Stimulated activated CD4-positive, alpha-beta T cell treated with anti-CD3 and anti-CD28 coated beads, Interleukin-2, amount 100 ng/mL, for 4 hours (primary cell): ENCODE results near the gene ARHGAP22.

Experiments
- DNase-seq: peaks from one replicate; pipeline ENCODE4 v3.0.0-alpha.2; 2020; ENCODE audit warnings: low read depth

Gene ARHGAP22

DNA sequence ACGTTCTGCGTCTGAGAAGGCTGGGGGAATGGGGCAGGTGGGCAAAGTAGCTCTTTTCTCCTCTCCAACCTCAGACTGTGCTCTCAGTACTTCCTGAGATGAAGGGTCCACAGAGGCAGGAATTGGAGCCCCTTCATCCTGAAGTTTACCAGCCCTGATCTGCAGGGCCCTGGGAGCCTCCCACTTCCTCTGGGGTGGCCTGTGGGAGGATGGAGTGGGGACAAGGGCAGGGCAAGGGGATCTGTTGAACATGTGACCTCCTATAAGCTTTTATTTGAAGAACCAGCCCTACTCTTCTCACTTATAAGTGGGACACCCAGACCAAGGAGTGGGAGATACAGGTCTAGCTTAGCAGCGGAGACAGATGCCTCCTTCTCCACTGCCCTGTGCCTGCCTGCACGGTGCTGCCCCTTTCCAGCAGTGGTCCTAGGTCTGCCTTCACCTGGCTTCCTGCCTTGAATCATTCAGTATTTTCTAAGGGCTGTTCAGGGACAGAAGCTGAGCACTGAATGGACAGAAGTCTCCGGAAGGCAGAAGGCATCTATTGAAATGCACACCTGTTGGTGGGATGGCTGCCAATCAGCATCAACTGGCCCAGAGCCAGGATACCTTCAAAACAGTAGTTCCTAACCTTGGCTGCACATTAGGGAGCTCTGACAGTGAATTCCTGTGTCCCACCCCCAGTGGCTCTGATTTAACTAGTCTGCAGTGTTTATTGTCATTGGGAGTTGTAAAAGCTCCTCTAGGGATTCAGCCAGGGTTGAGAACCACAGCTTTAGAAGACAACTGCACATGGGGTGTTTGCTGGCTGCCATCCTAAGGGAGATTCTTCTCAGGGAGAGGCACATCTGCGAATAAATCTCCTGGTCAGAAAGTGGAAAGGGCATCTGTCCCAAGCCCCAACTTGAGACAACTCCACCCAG, 2.7 kb upstream of the ARHGAP22 start:
- DNase-seq, result no peak

DNA sequence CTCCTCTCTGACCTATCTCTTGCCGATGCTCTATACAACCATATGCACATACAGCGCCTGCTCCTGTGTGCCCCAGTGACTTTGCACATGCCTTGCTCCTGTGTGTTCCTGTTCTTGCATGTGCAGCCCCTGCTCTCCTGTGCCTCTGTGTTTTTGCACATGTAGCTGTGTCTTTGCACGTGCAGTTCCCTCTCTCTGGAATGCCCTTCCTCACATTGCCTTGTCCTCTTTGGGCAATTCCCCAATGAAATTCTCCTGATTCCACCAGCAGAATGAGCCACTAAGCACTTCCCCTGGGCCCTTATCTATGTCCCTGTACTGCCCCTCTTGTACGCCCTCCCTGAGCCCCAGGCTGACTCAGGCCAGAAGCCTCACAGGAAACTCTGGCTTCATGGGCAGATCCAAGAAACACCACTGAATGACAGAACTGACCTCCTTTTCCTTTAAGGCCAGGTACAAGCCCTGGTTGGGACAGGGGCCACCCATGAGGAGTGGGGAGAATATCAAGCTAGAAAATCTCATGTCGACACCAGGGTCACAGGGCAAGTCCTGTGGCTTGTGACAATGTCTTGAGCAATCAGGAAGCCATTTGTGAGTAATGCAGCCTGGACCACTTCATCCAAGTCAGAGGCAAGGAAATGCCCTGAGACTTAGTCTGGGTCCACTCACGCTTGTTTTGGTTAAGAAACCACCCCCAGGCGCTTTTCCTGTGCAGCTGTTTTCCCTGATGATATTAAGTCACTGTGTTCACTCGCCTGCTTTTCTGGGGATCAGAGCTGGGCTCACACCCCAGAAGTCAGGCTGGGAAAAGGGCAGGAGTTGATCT, 1.9 kb upstream of the ARHGAP22 start:
- DNase-seq, result no peak

DNA sequence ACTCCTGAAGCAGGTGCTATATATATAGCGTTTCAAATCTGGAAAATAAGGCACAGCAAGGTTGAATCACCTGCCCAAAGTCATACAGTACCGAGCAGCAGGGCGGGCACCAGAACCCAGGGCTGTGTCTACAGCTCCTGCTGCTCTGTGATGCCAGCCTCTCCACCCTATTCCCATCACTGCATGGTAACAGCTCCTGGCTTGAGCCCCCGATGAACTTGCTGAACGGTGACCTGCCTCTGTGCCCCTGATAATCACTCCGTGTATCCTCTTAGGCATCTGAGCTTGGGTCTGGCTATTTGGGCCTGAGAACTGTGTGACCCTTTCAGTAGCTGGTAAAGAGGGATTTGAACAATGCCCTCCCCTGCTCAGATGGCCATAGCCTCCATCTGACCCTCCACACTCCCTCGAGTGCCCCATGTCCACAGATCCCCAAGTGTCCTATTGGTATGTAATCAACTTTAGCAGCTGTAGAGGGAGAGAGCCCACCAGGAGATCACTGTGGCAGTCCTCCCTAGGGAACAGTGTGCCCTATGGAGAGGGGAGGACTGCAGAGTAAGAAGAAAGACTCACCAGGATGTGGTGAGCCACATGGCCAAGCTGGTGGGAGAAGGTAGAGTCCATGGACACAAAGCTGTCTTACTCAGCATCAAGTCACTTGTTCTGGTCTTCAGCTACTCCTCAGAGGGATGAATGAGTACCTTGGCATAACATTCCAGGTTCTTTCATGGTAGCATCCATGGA, 1.1 kb upstream of the ARHGAP22 start:
- no peak for DNase-seq

DNA sequence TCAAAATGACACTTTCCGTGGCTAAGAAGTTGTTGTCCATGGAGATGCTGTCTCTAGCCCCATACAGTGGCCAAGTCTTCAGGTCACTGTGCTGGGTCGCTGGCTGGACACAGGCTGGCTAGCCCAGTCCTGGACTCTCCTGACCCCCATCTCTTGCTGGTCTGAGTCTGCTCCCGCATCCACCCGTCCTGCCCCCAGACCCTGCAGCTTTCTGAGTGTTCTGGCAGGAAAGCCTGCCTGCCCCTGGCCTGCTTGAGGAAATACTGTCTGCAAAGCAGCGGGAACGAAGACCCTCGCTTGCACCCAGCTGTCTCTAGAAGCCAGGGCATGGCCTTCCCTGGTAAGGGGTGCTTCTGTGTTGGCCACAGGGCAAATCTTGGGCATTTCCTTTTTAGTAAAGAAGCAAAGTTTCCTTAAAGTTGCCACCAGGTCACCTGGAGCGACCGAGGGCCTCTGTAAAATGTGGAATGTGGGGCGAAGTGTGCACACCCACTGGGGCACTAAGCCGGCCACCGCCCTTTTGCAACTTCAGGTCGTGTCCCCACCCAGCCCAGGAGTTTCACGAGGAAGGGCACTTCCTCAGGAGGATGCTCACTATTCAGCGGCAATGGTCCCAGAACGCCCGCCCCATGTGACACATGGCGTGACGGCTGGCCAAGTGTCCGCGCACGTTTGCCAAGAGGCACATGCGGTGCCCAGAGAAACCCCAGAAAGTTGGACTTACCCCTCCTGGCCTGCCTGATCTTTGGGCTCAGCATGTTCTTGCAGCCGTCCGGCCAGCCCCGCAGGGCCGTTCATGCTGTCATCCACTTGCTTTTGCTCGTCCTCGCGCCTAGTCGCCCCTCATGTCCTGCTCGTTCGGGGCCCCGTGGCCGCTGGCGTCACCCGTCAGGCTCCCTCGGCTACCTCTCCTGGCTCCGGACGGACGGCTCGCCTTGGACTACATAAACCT, 558 bp downstream of the ARHGAP22 start:
- DNase-seq, result no peak

DNA sequence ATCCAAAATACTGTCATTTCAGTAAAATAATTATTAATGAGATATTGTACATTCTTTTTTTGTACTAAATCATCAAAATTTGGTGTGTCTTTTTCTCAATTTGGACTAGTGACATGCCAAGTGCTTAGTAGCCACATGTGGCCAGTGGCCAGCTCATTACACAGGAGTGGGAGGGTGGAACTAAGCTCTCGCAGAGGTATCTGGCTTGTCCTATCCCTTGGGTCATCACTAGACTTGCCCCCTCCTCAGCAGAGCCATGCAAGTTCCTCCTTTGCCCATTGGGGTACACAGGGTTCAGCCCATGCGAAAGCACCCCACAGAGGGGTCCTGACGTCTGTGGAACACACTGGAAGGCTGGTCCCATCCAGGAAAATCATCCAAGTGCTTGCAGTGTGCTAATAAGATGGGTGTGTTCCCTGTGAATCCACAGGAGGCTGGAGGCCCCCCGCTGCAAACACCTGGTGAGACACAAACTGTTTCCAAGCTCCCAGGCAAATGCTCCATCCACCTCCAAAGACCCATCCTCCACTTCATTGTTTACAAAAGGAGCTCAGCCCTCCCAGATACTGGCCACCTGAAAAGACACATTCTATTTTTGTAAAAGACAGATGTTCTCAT, 1.3 kb downstream of the ARHGAP22 start:
- no peak for DNase-seq

DNA sequence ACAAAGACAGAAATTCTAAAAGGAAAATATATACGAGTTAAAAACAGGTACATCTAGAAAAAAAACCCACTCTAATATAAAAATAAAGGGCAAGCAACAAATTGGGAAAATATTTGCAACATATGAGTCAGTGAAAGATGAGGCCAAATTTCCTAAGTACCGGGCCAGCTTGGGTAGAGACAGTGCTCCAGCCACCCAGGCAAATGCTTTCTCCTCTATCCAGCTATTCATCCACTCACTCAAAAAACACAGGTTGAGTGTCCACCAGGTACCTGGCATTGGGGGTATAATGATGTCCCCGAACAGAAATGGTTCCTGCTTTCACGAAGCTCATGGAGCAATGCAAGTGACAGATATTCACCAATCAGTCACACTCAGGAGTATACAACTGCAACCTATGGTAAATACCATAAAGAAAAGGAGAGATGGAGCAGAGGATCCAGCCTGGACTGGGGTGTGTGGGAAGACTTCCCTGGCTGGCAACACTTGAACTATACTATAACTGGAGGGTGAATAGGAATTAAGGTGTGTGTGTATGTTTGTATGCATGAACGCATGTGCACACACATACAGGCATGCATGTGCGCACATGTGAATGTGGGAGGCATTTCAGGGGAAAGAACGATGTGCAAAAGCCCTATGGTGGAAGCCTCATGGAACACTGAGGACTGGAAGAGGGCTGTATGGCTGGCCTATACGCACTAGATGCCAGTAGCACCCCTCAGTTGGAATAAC, 2.3 kb downstream of the ARHGAP22 start:
- no peak for DNase-seq

DNA sequence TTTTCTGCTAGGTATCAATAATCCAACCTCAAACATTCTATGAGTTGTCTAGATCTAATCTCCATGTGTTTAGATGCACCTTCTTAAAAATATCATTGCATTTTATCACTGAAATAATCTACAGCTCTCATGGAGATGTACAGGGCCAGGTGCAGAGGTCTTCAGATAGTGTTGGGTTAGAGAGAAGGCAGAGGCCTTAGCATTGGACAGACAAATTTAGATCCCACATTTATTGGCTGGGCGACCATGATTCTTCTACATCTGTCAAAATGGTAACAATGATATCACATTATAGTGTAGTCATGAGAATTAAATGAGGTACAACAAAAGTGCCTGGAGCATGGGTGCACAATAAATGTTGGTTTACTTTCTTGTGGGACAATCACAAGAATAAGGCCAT, 3.1 kb downstream of the ARHGAP22 start:
- no peak for DNase-seq

DNA sequence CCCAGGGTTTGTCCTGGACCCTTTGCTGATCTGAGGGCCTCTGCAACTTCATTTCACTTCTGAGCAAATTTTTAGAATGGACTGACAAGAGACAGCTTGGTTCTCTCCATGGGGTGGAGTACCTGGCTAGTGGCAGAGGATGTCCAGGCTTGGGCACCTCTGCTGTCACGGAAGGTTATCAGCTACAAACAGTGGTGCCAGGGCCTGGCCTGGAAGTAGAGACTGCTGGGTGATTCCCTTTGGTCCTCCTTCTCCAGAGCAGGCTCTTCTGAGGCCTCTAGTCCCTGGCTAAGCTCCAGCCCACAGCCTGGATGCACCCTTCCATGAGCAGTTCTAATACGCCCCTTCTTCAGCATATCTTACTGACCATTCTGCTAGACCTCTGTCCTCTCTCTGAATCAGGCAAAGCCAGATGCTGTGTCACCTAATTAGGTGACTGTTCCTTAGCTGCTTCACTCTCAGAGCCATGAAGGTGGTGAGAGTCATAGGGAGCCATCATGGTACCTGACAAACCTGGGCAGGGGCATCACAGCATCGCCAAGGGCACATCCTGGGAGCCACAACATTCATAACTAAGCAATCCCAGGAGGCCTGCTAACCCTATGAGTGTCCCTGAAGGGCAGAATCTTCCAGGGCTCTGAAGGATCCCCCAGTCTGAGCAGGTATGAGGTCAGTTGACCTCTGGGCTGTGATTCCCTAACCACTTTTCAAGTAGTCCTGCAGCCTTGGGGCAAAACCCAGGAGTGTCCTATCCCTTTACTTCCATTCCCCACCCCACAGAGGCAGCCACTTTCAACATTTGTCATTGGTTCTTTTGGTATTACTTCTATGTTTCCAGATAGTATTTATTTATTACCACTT, 4.0 kb downstream of the ARHGAP22 start:
- no peak for DNase-seq

DNA sequence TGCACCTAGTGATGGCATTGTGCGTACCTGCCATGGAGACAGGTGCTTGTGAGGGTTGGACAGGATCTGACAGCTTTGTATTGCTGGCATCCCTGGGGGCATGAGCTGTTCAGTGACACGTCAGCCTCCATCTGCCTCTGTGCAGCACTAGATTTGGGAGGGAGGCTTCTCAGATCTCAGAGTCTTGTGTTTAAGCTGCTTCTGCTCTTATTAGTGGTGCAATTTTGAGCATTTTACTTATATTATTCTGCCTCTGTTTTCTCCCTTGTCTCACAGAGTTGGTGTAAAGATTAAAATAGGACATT, 5.1 kb downstream of the ARHGAP22 start:
- DNase-seq, result no peak

DNA sequence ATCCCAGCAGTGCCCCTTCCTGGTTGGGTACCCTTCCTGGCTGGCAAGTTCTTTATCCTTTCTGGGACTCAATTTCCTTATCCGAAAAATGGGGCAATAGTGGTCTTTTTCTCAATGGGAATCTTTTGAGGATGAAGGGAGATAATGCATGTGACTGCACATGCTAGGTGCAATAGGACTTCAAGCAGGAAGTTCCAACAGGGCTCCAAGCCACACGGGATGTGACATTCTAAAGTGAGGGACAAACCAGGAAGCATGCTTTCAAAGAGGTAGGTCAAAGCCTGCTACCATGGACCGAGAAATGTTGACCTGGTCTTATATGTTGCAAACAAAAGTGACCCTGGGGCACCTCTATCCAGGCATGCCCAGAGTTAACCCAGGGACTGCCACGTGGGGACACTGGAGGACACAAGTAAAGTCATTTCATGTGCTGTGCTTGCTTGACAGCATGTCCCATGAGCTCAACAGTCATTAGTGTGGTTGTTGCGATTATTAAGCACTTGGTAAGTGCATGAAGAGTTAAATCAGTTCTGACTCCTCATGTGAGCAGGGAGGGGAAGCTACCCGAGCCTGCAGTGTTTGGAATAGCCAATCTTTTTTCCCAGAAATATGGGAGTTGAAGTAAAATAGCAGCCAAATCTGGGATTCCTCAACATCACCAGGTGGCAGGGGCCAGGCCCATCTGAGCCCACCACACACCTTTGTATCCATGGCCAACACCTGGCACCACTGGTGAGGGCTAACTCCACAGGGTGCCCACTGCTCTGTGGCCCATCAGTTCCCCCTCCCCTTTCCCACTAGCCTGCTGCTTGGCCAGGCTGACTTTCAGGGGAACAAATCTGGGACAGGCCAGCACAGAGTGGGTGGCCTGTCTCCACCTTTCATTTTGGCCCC, 5.7 kb downstream of the ARHGAP22 start:
- DNase-seq, result no peak

DNA sequence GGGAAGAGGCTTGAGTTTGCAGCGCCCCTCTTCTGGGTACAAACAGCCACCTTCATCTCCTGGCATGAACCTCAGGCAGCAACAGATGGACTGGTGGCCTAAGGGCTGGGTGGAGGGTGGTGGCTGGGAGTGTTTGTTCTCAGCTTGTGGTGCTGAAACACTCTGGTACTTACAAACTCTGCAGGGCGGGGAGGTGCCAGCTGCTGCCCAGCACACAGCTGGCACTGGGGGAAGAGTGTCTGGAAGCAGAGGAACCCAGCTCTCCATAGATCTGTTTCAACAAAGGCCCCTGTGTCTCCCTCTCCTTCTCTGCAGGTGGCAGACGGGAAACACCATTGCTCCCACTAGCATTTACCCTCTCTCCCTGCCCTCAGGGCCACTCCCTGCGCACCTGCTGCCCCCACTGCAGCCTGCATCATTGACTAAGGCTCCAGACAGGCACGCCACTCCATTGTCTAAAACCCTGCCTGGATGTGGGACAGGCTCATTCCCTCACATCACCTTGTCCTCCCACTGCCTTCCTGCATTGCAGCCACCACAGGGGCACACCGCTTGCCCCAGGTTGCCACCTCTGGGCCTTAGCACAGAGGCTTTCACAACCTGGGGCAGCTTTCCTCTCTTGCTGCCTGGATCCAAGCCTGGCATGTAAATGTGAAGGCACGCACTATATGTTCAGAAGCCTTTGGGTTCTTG, 6.5 kb downstream of the ARHGAP22 start:
- no peak for DNase-seq

DNA sequence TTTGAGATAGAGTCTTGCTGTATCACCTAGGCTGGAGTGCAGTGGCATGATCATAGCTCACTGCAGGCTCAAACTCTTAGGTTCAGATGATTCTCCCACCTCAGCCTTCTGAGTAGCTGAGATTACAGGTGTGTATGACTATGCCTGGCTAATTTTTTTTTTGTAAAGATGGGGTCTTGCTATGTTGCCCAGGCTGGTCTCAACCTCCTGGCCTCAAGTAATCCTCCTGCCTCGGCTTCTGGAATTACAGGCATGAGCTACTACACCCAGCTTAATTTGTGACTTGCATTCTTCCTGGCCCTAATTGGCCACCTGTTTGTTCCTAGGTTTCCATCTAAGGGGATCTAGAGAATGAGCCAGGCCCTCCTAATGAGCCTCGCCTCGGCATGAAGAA, 9.3 kb downstream of the ARHGAP22 start:
- no peak for DNase-seq

DNA sequence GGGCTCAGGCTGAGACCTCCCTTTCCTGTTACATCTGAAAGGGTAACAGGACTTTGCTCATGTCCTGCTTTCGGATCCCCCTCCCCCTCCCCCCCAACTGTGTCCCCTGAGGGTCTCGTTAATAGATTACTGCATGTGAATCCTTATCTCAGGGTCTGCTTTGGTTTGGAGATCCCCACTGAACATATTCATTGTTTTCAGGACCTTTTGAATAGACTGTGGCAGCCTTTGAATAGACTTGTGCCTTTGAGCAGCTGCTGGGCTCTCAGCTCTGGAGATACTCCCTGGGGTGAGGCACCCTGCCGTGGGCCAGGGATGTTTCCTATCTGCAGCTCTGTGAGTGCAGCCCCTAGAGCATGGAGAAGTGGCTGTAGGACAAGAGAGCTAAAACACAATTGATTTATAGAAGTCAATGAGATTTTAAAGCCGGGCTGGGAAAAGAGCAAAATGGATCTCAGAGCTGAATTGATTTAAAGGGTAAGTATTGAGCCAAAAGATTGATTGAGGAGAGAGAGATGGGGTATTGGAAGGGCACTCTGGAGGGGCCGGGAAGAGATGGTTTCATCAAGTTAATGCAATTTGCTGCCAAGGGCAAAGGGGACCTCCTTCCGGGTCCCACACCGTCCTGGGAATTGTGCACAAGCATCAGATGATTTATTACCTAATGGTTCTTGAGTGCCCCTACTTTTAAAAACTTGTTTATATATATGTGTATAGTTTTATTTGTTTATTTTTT, 9.9 kb downstream of the ARHGAP22 start:
- DNase-seq, result no peak

DNA sequence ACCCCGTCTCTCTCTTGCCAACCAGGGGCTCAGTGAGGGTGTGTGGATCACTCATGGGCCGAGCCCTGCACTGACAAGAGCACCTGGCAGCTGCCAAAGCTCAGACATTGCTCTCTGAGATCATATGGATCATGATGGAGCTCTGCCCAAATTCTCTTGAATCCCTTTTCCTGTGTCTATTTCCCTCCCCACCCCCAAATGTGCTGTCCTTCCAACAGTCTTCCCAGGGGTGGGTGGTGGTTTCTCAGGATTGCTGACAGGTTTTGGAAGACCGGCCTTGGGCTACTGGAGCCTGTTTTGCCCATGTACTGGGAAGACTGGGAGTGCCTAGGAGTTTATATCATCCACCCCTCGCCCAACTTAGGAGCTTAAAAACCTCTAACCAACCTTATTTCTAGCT, 10.5 kb downstream of the ARHGAP22 start:
- DNase-seq, result no peak

DNA sequence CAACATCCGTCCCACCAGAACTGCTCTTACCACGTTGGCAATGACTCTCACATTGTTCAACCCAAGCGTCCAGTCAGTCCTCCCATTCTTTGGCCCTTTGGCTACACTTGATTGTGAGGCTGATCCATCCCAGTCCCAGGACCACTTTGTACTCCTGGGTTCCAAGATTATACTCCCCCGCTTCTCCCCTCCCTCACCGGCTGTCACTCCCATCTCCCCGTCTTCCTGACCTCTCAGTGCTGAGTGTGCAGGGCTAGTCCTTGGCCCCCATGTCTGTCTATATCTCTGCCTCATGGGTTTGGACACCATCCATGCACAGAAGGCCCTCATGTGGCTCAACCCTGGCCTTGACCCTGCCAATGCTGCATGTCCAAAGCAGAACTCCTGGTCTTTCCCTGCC, 12.5 kb downstream of the ARHGAP22 start:
- DNase-seq, result no peak

DNA sequence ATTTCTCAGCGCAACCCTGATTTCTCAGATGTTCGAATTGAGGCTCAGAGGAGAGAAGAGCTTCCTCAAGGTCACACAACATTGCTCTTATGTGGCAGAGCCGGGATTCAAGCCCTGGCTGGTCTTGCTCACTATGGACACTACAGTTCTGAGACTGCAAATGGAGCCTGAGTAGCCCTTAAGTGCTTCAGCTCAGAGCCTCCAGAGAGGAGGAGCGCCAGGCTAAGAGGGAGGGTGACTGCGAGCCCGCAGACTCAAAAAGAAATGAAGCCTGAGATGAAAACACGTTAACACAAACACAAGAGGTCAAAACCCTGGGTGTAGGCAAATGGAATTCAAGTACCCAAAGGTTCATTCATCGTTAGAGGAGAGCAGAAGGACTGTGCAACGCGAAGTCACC, 13.9 kb downstream of the ARHGAP22 start:
- no peak for DNase-seq

DNA sequence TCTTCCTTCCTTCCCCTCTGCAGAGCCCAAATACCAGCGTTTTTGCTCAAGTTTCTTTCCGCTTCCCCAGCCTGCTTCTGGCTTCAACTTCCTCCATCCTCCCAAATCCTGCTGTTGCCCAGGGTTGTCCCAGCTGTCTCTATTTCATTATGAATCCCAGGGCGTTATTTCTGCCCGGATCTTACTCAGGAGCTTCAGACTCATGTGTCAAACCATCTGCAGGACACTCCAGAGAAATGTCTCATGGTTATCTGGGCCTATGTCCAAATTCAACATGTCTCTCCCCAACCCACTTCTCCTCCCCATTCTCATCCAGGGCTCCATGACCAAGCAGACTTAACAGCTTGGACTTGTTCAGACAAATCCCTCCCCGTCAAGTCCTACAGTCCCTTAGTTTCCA, 15.6 kb downstream of the ARHGAP22 start:
- DNase-seq, result no peak
